ENCODE data around the gene PLPPR3.

DNA sequence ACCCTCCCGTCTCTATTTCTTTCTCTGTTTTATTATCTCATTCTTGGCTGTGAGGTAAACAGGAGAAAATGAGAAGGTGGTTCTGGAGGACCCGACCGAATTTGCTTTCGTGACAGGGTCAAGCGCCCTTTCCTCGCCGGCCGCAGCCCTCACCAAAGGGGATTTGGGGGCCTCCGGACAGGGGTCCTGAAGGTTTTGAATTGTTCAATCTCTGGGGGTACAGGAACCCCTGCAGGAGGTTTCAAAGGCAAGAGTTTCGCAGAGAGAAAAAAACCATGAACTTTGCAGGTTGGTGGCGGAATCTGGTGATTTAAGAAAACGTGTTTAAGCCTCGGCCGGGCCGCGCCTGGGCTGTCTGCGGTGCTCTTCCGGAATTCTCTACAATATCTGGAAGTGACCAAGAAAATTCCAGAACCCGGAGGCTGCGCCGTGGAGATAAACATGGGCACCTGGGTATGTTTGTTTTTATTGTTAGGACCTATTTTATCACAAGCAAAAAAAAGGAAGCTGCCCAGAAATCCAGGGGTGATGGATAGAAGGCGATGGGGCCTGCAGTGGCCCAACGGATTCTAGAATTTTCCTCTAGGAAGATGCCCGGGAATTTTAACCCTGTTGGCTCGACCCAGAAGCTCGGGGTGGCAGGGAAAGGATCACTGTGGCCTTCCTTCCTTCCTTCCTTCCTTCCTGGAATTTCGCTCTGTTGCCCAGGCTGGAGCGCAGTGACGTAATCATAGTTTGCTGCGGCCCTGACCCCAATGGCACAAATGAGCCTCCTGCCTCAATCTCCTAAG, 38.7 kb downstream of the PLPPR3 start:
- TF ChIP-seq YY1 (IDR thresholded peaks at IDR 0.05): no peak
- TF ChIP-seq, protein P1, sequence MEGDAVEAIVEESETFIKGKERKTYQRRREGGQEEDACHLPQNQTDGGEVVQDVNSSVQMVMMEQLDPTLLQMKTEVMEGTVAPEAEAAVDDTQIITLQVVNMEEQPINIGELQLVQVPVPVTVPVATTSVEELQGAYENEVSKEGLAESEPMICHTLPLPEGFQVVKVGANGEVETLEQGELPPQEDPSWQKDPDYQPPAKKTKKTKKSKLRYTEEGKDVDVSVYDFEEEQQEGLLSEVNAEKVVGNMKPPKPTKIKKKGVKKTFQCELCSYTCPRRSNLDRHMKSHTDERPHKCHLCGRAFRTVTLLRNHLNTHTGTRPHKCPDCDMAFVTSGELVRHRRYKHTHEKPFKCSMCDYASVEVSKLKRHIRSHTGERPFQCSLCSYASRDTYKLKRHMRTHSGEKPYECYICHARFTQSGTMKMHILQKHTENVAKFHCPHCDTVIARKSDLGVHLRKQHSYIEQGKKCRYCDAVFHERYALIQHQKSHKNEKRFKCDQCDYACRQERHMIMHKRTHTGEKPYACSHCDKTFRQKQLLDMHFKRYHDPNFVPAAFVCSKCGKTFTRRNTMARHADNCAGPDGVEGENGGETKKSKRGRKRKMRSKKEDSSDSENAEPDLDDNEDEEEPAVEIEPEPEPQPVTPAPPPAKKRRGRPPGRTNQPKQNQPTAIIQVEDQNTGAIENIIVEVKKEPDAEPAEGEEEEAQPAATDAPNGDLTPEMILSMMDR (IDR thresholded peaks at IDR 0.05; ENCODE audit: low read depth, low read length, missing input control): no peak
- TF ChIP-seq, protein P2, sequence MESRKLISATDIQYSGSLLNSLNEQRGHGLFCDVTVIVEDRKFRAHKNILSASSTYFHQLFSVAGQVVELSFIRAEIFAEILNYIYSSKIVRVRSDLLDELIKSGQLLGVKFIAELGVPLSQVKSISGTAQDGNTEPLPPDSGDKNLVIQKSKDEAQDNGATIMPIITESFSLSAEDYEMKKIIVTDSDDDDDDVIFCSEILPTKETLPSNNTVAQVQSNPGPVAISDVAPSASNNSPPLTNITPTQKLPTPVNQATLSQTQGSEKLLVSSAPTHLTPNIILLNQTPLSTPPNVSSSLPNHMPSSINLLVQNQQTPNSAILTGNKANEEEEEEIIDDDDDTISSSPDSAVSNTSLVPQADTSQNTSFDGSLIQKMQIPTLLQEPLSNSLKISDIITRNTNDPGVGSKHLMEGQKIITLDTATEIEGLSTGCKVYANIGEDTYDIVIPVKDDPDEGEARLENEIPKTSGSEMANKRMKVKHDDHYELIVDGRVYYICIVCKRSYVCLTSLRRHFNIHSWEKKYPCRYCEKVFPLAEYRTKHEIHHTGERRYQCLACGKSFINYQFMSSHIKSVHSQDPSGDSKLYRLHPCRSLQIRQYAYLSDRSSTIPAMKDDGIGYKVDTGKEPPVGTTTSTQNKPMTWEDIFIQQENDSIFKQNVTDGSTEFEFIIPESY (IDR thresholded peaks at IDR 0.05): no peak
